ENCODE measurements around the gene FAM177B.

FAM177B gene

DNA sequence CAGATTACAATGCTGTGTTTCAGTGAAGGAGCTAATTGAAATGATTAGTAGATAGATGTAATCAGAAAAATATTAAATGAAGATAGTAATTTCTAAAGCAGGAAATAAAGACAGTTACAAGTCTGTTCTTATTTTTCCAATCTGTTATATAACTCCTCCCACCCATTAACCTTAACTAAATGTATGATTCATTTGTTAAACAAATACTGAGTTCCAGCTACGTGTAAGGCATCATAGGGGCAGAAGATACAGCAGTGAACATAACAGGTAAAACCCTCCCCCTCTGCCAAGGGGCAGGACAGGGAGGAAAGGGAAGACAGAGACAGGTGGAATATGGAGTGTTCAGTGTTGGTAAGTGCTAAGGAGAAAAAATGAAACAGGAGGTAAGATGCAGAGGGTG, at the start of gene FAM177B:
TSS of gene FAM177B (plus strand) at position 231 of the 400 bp plus-strand sequence. CDS start 9,344 bp downstream, outside the sequence.
- DNase-seq (no peak), ATAC-seq (no peak)

DNA sequence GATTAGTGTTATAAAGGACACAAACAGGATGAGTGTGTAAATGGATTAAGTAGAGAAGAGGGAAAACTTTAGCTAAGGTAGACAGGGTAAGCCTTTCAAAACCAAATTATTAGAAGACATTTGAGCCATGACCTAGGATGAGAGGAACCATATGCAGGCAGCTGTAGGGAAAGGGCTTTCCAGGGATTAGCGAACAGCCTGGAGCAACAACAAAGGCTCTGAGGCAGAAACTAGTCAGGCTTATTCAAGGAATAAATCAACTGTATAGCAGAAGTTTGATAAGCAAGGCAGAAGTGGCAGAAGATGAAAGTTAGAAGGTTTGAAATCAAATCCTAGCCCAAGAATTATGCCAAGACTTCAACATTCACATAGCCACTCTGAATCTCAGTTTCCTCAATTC, 46.0 kb upstream of the FAM177B start:
- DNase-seq (no peak), ATAC-seq (no peak)

DNA sequence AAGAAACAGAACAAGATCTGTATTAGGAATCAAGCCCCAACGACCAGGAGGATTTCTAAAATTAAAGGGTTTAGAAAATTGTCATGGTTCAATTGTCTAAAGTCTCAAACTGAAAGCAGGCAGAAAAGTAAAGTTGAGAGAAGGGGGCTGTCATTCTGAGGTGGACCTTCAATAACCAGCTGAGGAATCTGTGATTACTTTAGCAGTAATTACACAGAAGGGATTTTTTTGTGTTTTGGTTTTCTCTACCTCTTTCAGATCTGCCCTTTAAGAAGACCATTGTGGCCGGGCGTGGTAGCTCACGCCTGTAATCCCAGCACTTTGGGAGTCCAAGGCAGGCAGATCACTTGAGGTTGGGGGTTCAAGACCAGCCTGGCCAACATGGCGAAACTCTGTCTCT, 42.1 kb upstream of the FAM177B start:
- ATAC-seq: no peak
- DNase-seq: no peak

DNA sequence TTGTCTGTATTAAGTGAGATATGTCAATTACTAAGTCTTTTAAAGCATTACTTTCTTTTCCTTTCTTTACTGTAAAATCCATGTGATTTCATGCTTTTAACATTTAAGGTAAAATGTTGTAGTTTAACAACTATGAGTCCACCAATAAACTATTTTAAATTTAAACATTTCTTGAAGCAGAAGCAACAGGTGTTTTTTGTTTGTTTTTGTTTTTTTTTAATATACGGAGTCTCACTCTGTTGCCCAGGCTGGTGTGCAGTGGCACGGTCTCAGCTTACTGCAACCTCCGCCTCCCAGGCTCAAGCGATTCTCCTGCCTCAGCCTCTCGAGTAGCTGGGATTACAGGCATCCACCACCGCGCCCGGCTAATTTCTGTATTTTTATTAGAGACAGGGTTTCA, 40.3 kb upstream of the FAM177B start:
- DNase-seq (no peak), ATAC-seq (no peak)

DNA sequence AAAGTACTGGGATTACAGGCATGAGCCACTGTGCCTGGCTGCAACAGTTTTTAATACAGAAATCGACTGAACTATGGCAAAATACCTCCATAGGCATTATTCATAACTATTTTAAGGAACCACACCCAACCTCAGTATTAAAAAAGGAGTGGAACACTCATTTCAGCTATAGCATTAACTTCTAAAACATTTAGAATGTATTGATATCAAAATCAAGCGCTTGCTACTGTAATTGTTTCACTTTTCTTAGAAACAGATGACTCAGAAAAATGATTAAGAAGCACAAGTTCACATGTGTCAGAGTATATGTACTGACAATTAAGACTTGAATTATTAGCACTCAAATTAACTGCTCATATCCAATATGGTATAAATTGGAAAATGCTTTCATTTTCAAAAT, 39.8 kb upstream of the FAM177B start:
- no peak for ATAC-seq
- DNase-seq: no peak

DNA sequence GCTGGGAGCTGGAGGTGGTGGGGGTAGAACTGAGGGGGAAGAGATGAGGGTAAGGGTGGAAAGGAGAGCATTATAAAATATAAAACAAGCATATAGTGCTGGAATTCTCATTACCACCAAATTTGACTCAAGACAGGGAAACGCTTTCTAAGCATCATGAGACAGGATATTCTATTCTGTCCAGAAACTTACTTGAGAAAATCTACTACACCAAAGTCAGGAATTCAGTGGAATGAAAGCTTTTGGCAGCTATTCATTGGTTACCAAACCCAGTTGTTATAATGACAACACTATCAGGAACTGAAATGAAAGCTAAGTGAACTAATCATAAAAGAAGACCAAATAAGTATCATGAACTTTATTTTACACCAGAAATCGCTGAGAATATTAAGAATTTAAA, 39.2 kb upstream of the FAM177B start:
- DNase-seq (no peak), ATAC-seq (no peak)

DNA sequence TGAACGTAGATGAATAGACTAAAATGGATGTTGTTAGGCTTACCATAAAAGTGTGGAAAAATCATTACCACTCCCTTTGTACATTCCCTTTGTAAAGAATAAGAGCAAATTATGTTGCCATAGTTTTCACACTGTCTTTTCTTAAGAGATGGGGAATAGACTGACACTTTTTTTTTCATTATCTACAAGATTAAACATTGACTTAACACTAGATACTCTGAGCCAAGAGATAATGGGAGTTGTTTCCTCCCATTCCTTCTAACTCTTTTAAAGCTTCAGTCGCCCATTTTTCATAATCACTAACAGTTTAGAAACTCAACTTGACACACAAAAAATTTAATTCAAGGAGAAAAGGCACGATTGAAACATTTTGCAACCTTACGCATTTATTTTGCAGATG, 34.8 kb upstream of the FAM177B start:
- no peak for ATAC-seq
- DNase-seq: no peak

DNA sequence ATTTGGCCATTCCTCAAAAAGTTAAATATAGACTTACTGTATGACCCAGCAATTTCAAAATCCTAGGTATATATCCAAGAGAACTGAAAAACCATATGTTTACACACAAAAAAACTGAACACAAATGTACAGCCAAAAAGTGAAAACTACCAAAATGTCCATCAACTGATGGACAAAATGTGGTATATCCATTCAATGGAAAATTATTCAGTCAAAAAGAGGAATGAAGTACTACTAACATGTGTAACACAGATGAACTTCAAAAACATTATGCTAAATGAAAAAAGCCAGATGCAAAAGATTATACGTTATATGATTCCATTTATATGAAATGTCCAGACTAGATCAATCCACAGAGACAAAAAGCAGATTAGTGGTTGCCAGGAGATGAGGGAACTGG, 32.7 kb upstream of the FAM177B start:
- DNase-seq (no peak), ATAC-seq (no peak)

DNA sequence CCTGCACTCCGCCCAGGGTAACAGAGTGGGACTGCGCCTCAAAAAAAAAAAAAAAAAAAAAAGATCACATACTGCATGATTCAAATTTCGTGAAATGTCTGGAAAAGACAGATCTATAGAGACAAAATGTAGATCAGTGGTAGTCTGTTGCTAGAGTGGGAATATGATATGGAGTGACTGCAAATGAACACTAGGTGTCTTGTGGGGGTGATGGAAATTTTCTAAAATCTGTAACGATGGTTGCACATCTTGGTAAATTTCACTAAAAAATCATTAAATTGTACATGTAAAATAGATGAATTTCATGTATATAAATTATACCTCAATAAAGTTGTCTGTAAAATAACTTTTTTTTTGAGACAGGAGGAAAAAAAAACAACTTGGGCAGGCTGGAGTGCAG, 30.2 kb upstream of the FAM177B start:
- no peak for DNase-seq
- ATAC-seq: no peak

DNA sequence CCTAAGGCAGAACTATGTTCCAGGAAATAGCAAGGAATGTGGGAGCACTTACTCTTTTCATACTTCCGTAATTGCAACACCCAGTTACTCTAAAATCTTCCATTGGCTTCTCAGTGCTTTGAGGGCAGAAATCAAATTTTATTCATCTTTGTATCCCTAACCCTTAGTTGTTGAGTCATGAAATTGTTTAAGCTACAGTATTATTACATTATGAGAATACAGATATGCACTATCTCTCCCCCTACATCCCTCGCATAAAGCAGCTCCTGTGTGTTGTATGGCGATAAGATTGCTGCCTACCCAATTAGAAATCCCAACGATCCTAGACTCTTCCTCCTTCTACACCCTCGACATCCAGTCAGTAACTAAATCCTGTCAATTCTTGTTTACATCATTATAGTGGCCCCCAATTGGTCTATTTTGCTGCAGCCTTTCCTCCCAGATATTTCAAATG, 27.3 kb upstream of the FAM177B start:
- DNase-seq: no peak
- no peak for ATAC-seq

DNA sequence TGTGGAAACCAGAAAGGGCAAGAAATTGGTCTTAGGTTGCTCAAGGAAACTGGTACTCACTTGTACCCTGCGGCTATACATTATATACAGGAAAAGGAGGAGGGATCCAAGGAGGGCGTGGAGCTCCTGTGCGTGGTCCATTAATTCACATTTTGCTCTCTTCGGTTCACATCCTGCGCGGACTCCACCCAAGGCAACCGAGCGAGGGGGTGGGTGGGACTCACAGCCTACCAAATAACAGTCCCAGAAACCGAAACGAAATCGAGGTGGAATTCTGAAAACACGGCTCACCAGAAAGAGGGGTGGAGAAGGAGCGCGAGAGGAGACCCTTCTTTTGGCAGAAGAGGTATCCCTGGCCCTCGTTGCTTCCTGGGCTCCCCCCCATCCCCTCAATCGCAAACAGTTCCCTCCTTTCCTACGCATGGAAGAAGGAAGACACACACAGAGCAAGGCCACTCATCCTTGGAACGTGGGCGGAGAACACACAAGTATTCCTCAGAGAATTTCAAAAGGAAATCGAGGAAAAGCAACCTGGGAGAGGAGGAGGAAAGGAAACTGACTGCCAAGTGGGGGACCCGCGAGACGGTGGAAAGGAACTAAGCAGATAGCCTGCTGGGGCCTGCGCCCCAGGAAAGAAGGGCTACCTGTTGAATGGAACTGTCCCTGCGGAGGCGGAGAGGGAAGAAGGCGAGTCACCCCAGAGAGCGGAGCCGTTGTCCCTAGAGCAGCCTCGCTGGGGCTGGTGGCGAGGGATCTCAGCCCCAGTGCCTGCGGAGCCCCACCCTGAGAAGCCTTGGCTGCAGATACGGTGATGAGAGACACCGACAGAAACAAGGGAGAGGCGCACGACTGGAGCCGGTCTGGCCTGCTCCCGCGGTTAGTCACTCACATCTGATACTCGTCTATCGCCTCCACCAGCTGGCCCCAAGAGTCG, 25.4 kb upstream of the FAM177B start:
- ATAC-seq (peak; percentile 40), DNase-seq (peak; percentile 66)

DNA sequence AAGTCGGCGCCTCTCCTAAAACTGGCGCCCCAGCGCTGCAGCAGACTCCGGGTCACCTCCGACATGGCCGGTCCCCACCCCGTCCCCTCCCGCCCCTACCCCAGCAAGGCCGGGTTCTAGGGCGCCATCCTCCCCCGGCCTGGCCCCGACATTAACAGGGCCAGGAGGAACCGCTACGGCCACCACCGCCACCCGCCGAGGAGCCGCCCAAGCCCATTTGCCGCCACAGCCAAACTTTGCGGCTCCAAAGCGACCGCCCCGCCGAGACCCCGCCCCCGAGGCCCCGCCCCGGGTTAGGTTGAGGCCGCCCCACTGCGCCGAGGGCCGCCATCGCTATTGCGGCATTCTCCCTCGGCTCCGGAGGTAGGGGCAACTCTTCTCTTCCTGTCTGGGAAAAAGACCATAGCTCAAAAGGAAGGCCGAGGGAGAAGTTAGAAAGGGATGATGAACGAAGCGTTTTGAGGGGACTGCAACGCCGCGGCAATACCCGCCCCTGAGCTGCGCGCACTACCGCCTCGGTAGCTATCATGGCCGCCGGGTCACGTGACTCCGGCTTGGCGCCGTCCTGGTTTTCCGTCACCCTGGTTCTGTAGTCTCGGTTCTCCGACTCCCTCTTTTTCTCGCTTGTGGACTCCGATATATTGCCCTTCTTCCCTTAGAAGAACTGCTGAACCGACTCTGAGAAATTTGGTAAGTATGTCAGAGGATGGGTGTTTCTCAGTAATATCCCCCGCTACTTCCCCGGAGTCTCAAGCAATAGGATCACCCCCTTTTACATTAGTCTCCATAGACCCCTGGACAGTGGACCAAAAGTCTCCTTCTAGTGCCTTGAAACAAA, 24.5 kb upstream of the FAM177B start, which contains the start of the genes AIDA and BROX:
TSS of gene AIDA (minus strand) at position 239 of the 838 bp plus-strand sequence. CDS start at position 65, 174 bp downstream.
TSS of gene BROX (plus strand) at position 312 of the 838 bp plus-strand sequence. CDS start 3,136 bp downstream, outside the sequence.
- ATAC-seq (peak; percentile 84), DNase-seq (peak; percentile 98)

DNA sequence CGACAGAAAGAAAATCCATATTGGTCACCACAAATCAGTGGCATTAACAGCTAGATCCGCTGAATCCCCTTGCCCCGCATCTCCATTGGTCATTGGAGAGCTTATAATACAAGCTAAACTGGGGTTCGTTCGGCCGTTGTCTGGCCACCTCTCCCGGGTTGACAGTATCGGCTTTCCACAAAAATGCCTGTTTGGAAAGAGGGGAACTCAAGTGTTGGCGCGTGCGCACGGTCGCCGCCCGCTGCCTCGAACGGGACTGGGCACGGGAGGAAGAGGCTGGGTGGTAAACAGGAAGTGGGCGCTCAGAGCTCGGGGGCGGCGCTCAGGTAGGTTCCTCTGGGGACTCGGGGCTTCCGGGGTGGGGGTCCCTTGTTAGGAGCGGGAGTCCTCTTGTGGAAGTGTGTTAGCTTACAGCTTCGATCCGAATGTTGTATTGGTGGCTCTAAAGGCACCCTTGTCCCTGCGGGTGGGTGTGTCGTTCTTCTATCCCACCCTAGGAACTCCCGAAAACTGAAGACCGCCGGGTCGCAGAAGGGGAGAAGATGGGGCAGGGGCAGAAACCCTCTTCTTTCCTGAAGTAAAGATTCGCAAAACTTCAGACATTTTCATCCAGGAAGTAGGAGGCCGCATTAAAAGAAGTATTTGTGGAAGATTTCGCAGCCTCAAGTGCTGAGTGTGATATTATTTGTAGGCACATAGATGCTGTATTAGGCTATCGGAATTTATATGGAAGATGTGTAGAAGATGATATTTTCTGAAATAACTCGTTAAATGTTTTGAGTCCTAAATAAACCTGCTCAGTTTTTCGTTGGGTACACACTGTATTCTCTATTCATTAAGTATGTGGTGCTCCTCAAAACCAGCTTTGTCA, 23.7 kb upstream of the FAM177B start:
- DNase-seq: peak; percentile 90
- peak; percentile 82 for ATAC-seq

DNA sequence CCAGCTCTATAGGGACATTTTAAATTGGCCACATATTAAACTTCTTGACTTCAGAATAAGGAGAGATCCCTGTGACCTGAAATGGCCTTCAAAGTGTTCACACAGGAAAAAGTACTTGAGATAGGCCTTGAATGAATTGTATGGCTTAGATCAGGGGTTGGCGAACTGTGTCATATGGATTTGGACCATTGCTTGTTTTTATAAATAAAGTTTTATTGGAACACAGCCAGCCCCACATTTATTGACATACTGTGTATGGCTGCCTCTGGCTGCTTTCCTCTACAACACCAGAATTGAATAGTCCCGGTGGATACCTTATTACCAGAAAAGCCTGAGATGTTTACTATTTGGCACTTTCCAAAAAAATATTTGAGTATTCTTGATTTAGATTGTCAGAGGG, 20.6 kb upstream of the FAM177B start:
- DNase-seq: no peak
- no peak for ATAC-seq

DNA sequence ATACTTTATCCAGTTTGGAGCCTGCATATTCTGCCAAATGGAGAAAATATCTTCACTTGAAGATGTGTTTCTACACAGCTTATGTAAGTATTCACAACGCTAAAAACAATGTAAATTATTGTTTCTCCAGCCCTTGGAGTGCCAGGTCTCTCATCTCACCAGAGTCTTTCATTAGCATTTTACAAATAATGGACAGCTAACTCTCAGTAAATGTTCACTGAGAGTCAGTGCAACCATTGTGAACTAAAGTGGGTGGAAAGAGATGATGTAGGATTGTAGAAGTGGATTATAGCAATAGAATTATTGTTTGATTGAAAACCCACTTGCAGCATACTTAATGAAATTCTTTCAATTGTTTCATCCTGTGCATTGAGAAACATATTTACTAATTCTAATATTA, 8.3 kb upstream of the FAM177B start:
- DNase-seq (no peak), ATAC-seq (no peak)

DNA sequence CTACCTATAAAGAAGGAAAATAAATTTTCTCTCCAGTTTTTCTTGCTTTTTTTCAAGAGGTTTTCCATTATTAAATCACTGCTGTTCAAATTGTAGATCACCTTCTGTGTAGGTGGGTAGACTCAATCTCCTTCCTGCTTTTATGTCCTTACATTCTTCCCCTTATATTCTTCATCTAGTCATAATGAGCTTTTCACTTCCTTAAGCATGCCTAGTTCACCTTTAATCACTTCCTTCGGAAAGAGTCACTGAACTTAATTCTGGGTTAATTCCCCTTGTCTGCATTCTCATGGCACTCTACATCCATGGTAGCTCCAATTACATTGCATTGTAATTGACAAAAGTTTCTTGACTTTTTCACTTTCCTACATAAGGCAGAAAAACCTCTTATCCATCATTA, 6.1 kb upstream of the FAM177B start:
- DNase-seq: no peak
- ATAC-seq: no peak

DNA sequence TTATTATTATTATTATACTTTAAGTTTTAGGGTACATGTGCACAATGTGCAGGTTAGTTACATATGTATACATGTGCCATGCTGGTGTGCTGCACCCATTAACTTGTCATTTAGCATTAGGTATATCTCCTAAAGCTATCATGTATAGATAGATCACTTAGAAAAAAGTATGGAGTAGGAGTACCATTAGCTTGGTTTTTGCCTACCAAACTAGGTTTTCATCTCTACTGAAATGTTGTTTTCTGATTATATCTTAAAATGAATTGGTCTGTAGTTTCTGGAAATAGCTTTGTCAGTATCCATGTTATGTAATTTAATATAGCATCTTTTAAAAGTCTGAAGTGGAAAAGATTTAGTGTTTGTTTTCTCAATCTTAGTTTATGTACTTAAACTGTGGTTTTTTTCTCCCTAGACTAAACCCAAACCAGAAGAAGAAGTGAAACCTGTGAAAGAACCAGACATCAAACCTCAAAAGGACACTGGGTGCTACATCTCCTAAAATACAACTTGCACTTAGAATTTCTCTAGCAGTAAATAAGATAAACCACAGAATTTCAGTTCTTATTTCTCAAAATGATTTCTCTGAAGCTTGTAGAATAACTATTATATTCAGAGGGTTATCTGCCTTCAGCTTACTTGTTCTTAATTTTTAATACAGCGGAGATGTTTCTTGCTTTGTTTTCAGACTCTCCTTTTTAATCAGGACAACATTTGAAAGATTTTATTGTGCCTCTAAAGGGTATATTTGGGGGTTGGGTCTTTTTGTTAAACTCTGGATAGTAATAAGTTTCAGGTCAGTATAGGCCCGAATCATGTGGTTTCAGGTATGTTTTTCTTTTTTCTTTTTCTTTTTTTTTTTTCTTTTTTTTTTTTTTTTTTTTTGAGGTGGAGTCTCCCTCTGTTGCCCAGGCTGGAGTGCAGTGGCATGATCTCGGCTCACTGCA, 4.5 kb upstream of the FAM177B start:
- ATAC-seq: peak; percentile 32

DNA sequence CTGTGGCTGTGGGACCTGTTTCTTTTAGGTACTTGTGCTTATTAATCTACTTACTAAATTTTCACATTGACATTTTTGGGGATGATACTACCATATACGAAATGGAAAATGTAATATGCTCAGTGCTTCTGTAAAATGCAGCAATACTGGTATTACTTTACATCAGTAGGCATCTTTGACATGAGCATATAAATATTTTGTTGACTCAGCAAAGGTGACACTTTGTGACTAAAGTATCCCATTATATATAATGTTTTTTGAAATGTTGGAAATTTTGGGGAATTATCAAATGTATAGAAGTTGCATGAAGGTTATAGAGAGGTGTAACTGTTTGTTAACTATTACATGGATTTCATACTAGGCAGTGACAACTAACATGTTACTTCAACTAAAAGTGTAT, 2.3 kb upstream of the FAM177B start:
- ATAC-seq (no peak), DNase-seq (no peak)

More for the DNA sequence above, 4.5 kb upstream of the FAM177B start:
- no peak for DNase-seq

DNA sequence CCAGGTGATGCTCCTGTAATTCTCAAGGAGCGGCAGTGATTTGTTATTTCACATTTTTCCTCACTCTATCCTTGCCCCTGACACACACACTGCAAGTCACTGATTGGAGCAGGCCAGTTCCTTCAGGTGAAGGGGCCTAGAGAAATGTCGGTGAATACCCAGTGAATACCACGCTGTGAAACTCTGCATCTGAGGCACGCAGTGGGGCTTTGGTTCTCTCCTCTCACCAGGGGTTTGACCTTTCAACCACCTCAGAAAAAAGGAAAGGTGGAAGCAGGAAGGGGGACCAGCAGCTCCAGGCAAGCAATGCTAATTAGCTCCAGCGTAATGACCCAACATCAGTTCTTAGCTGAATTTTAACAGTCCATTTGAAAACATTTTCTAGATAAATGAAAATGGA, 532 bp upstream of the FAM177B start:
- no peak for DNase-seq
- ATAC-seq: no peak

DNA sequence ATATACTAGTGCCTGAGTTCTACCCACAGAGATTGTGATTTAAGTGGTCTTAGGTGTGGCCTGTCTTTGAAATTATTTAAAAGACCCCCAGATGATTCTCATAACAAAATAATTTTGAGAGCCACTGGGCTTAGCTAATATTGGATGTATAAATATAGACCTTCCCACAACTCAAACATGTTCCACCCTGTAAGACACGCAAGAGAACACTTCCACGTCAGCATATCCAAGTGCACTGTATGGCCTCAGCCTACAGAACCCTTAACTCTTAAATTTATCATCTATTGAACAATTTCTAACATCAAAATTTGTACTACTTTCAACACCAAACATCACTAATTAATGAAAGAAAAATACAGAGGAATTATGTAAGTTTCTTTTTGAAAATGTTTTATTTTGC, 2.5 kb downstream of the FAM177B start:
- ATAC-seq (no peak), DNase-seq (no peak)

DNA sequence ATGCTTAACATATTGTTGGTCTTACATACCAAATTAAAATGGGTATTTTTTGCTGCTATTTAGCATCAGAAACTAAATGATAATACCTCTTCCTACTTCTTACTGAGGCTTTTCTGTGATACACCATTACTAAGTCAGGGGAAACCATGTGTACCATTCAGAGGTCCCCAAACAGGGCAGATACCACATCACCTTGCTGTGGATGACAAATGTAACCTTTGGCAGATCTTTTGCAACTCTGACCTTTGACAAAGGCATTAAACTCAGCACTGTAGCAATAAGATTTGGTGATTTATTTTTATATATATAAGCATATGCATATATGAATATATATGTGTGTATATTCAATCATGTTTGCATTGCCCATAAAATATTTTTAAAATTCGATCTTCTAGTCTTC, 2.9 kb downstream of the FAM177B start:
- ATAC-seq (peak; percentile 64), DNase-seq (no peak)

All from stimulated activated naive CD8-positive, alpha-beta T cell treated with anti-CD3 and anti-CD28 coated beads, Interleukin-15, Interleukin-2, amounts not matched to agents 100 U/mL and 50 U/mL, for 24 hours (primary cell).